Stomach (tissue), 4 donors: ENCODE results near the gene SCARF1.

ENCODE experiments used
- EP300 ChIP-seq: sonication (generic); formaldehyde crosslinking; IDR thresholded peaks from one replicate; pipeline ENCODE4 v1.6.1; 2017; ENCODE audit warnings: antibody characterized with exemption
- POLR2A ChIP-seq, 4 donors: fragments of 450-650 bp; IDR thresholded peaks; one replicate each; pipeline ENCODE4 v1.6.1; 2016; ENCODE audit warnings: antibody characterized with exemption in 4 of 4, control low read depth in 2 of 4, mild to moderate bottlenecking in 1 of 4, moderate library complexity in 1 of 4

DNA sequence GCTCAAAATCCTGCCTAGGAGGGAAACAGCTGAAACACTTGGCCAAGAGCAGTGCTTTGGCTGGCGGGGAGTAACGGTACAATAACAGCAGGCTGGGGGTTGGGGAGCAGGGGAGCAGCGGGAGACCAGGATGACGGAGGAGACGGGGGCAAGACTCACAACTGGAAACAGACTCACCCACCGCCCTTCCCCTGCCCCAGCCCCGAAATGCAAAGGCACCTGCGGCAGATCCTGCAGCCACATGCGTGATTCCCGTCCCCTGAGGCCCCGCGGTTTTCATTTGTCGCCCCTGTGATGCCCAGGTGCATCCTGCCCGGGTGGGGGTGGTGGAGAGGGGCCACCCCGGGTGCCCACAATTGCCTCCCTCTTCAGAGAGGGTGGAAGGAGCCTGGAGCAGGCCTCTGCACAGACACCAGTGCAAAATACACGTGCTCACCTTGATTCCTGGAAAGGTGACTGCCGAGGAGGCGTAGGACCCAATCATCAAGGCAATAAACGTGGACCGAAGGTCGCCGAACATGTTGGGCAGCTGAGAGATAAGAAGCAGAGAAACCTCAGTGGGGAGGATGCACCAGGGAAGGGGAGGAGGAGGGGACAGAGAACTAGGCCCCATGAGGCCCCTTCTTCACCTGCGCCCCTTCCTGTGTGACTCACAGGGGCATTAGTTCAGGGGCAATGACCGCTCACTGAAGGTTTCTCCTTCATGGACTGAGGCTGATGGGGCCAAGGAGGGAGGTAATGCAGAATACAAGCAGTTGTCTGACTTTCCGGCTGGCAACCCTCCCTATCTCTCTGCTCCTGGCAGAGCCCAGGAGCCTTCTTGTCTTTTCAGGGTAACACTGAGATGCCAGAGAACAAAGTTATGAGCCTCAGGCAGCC is 52.5 kb downstream of the SCARF1 start:
- TF ChIP-seq POLR2A (IDR thresholded peaks at IDR 0.05) = no peak
- TF ChIP-seq EP300 = no peak
